Lower leg skin (tissue), 3 donors: ENCODE data around the gene SPNS2.

Experiments
- POLR2A ChIP-seq, 2 donors: fragments of 450-650 bp; IDR thresholded peaks; one replicate each; pipeline ENCODE4 v1.6.1; 2016 to 2017; ENCODE audit warnings: antibody characterized with exemption in 2 of 2, mild to moderate bottlenecking in 1 of 2, moderate library complexity in 1 of 2
- TF ChIP-seq, protein P1 (sequence below), 3 donors: fragments of 450-650 bp; IDR thresholded peaks; one replicate each; pipeline ENCODE4 v1.5.1; 2016; ENCODE audit warnings: antibody characterized with exemption in 3 of 3, mild to moderate bottlenecking in 3 of 3, moderate library complexity in 2 of 3

DNA sequence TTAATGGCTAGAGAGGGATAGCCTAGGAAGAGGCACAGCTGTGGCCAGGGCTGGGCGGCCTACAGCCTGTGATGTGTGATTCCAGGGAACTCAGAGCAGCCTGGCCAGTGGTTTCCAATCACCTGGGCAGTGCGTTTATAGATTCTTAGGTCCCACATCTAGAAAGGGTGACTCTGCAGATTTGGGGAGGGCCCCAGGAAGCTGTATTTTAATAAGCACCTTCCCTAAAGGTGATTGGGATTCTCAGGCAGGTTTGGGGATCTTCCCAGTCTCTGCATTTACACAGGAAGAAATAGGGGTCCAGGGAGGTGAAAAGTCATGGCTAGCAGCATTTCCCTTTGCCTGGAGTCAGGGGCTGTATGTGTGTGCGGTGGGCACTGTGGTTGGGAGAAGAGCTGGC lies 9.5 kb downstream of the SPNS2 start:
- TF ChIP-seq POLR2A (IDR thresholded peaks at IDR 0.05) = no peak
- TF ChIP-seq, protein P1, sequence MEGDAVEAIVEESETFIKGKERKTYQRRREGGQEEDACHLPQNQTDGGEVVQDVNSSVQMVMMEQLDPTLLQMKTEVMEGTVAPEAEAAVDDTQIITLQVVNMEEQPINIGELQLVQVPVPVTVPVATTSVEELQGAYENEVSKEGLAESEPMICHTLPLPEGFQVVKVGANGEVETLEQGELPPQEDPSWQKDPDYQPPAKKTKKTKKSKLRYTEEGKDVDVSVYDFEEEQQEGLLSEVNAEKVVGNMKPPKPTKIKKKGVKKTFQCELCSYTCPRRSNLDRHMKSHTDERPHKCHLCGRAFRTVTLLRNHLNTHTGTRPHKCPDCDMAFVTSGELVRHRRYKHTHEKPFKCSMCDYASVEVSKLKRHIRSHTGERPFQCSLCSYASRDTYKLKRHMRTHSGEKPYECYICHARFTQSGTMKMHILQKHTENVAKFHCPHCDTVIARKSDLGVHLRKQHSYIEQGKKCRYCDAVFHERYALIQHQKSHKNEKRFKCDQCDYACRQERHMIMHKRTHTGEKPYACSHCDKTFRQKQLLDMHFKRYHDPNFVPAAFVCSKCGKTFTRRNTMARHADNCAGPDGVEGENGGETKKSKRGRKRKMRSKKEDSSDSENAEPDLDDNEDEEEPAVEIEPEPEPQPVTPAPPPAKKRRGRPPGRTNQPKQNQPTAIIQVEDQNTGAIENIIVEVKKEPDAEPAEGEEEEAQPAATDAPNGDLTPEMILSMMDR (IDR thresholded peaks at IDR 0.05) = no peak
